ENCODE measurements around the gene SEMA4B. TPM values are rescaled to one million over a fixed set of nuclear protein-coding genes. Genes with fewer than 3 reads are reported as not detected.
"Not testable (repeated sequence)": the region's sequence is repeated elsewhere in the genome, so short reads cannot be mapped to it uniquely, and the experiment has no call there.

Gene SEMA4B
- total and polyA plus RNA-seq, 2 experiments from 2014 or later: 39.3 to 43.1 TPM

DNA sequence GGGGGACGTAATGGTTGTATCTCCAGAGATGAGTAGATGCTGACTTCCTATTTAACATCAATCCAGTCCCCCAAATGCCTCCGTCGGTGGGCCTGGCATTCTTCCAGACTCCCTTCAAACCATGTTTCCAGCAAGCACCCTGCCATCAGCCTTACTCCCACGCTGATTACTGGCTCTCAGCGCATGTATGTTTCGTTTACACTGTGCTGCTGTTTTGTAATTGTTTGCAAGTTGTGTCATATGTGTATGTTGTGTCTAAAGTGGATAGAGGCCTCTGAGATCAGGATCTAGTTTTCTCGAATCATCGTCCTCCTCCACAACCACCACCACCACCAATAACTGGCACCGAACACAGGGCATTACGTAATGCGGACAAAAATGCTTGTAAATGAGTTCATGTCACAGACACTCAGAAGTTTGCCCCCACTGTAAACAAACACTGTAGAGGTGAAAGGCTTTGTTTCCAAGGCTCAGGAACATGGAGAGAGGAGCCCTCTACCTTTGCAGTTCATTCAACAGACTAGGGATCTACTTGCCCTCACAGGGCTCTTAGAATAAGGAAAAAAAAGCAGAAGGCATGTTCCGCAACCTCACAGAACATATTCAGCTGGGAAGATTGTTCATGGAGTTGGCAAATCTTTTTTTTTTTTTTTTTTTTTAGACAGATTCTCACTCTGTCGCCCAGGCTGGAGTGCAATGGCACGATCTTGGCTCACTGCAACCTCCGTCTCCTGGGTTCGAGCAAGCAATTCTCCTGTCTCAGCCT lies 46.1 kb upstream of the SEMA4B start:
- H3K4me1 ChIP-seq (ENCODE audit: low read depth): peaks cover 26% of the 10 kb centered on the region
- no peaks in the 10 kb centered on the region for H3K36me3 ChIP-seq
- DNase-seq (ENCODE audit: low read depth in 1 of 2, low spot score in 1 of 2): peak in 1 of 2 donors; percentile 79
- H3K4me3 ChIP-seq: no peak overlapping the region
- TF ChIP-seq, protein P1, sequence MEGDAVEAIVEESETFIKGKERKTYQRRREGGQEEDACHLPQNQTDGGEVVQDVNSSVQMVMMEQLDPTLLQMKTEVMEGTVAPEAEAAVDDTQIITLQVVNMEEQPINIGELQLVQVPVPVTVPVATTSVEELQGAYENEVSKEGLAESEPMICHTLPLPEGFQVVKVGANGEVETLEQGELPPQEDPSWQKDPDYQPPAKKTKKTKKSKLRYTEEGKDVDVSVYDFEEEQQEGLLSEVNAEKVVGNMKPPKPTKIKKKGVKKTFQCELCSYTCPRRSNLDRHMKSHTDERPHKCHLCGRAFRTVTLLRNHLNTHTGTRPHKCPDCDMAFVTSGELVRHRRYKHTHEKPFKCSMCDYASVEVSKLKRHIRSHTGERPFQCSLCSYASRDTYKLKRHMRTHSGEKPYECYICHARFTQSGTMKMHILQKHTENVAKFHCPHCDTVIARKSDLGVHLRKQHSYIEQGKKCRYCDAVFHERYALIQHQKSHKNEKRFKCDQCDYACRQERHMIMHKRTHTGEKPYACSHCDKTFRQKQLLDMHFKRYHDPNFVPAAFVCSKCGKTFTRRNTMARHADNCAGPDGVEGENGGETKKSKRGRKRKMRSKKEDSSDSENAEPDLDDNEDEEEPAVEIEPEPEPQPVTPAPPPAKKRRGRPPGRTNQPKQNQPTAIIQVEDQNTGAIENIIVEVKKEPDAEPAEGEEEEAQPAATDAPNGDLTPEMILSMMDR (IDR thresholded peaks at IDR 0.05; ENCODE audit: low read depth, low read length): no peak
- no peak overlapping the region for H3K27ac ChIP-seq
- H3K27me3 ChIP-seq: no peaks in the 10 kb centered on the region
- no peaks in the 10 kb centered on the region for H3K9me3 ChIP-seq (ENCODE audit: low read depth)

DNA sequence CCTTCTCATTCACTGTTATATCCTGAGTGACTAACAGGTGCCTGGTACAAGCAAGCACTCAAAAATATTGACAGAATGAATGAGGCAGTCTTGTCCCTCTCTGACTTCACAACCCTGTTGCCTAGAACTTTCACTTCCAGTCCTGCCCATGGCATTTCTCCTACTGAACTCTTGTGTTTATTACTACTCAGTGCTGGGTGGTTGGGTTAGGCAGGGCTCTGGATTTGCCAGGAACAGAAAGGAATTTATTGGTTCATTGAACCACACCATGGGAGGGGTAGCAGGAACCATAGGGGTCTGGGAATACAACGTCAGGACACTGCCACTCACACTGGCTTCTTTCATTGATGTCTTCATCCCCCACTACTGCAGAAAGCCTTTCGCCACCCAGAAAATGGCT lies 41.9 kb upstream of the SEMA4B start:
- TF ChIP-seq, protein P1 (IDR thresholded peaks at IDR 0.05; ENCODE audit: low read depth, low read length): no peak
- Histone ChIP-seq H3K27me3 (no peaks in the 10 kb centered on the region), H3K4me3 (no peak overlapping the region), H3K27ac (peak overlapping the region; percentile 79), H3K9me3 (ENCODE audit: low read depth) (no peaks in the 10 kb centered on the region), H3K36me3 (no peaks in the 10 kb centered on the region), H3K4me1 (ENCODE audit: low read depth) (peaks cover 12% of the 10 kb centered on the region)
- DNase-seq (ENCODE audit: low read depth in 1 of 2, low spot score in 1 of 2): no peak

GRCh38 chr15:90160781-90161727 lies 40.1 kb upstream of the SEMA4B start:
- no peak overlapping the region for H3K27ac ChIP-seq
- no peak for DNase-seq (ENCODE audit: low read depth in 1 of 2, low spot score in 1 of 2)

GRCh38 chr15:90161950-90162361 lies 39.2 kb upstream of the SEMA4B start:
- Histone ChIP-seq H3K36me3 (no peaks in the 10 kb centered on the region), H3K4me3 (no peak overlapping the region), H3K27ac (no peak overlapping the region), H3K27me3 (no peaks in the 10 kb centered on the region), H3K9me3 (ENCODE audit: low read depth) (no peaks in the 10 kb centered on the region), H3K4me1 (ENCODE audit: low read depth) (peaks cover 8% of the 10 kb centered on the region)
- DNase-seq (ENCODE audit: low read depth in 1 of 2, low spot score in 1 of 2): no peak
- TF ChIP-seq, protein P1 (IDR thresholded peaks at IDR 0.05; ENCODE audit: low read depth, low read length): no peak

More at GRCh38 chr15:90160781-90161727, 40.1 kb upstream of the SEMA4B start:
- Histone ChIP-seq H3K36me3 (no peaks in the 10 kb centered on the region), H3K4me3 (no peak overlapping the region), H3K27me3 (no peaks in the 10 kb centered on the region), H3K9me3 (ENCODE audit: low read depth) (no peaks in the 10 kb centered on the region), H3K4me1 (ENCODE audit: low read depth) (peaks cover 8% of the 10 kb centered on the region)
- TF ChIP-seq, protein P1 (IDR thresholded peaks at IDR 0.05; ENCODE audit: low read depth, low read length): no peak

DNA sequence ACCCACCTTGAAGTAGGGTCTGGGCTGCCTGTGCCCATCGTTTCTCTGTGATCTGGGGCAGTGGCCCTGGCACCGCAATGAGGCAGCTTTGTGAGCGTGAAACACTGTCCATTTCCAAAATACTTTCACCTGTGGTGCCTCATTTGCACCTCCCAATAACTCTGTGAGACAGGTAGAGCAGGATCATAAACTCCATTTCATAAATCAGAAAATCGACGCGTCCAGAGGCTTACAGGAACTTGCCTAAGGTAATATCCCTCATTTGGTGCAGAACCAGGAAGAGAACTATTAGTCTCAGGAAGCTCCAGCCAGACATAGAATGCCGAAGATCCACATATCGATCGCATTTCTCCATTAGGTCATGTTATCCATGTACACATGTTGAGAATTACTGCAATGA lies 38.2 kb upstream of the SEMA4B start:
- Histone ChIP-seq H3K9me3 (ENCODE audit: low read depth) (no peaks in the 10 kb centered on the region), H3K27ac (no peak overlapping the region), H3K27me3 (no peaks in the 10 kb centered on the region), H3K36me3 (no peaks in the 10 kb centered on the region), H3K4me3 (no peak overlapping the region), H3K4me1 (ENCODE audit: low read depth) (peaks cover 7% of the 10 kb centered on the region)
- no peak for DNase-seq (ENCODE audit: low read depth in 1 of 2, low spot score in 1 of 2)
- TF ChIP-seq, protein P1 (IDR thresholded peaks at IDR 0.05; ENCODE audit: low read depth, low read length): no peak

GRCh38 chr15:90164239-90164638 lies 36.9 kb upstream of the SEMA4B start:
- H3K27me3 ChIP-seq; H3K4me1 ChIP-seq (ENCODE audit: low read depth); DNase-seq (ENCODE audit: low read depth in 1 of 2, low spot score in 1 of 2); H3K9me3 ChIP-seq (ENCODE audit: low read depth); H3K27ac ChIP-seq; H3K4me3 ChIP-seq; H3K36me3 ChIP-seq: not testable (repeated sequence)

Measured in cardiac muscle cell (in vitro differentiated cells and primary cell).